Central memory CD8-positive, alpha-beta T cell (primary cell): ENCODE measurements around the gene CCT2.

ENCODE experiments used
- ATAC-seq: fragments of 150-1000 bp; cut with Tn5 transposase; replicated peaks from 2 replicates; pipeline ENCODE4 v1.10.0; 2022; ENCODE audit warnings: mild to moderate bottlenecking, moderate FRiP score, moderate number of reproducible peaks; ENCODE audit not compliant: poor library complexity, severe bottlenecking; ENCODE audit errors: extremely low read depth
- DNase-seq, 2 donors: peaks; one replicate each; pipeline ENCODE4 v3.0.0; 2021; ENCODE audit warnings: low spot score in 2 of 2
- H3K27ac Mint-ChIP-seq: one replicate; pipeline ENCODE4 v1.8.0; 2022; ENCODE audit warnings: low read depth, mild to moderate bottlenecking, moderate library complexity, mixed read lengths
- H3K27me3 Mint-ChIP-seq: one replicate; pipeline ENCODE4 v1.8.0; 2022; ENCODE audit warnings: mixed read lengths
- H3K36me3 Mint-ChIP-seq: one replicate; pipeline ENCODE4 v1.8.0; 2022; ENCODE audit warnings: mild to moderate bottlenecking, moderate library complexity, mixed read lengths; ENCODE audit not compliant: insufficient read depth
- H3K4me1 Mint-ChIP-seq: one replicate; pipeline ENCODE4 v1.8.0; 2022; ENCODE audit warnings: mixed read lengths
- H3K4me3 Mint-ChIP-seq: one replicate; pipeline ENCODE4 v1.8.0; 2022; ENCODE audit warnings: mild to moderate bottlenecking, moderate library complexity, mixed read lengths
- H3K9me3 Mint-ChIP-seq: one replicate; pipeline ENCODE4 v1.8.0; 2022; ENCODE audit warnings: mixed read lengths

The CCT2 gene

GRCh38 chr12:69569236-69569635, 16.0 kb upstream of the CCT2 start:
- Mint-ChIP-seq H3K4me1 (no peaks in the 10 kb centered on the region), H3K9me3 (no peaks in the 10 kb centered on the region), H3K27me3 (no peaks in the 10 kb centered on the region), H3K36me3 (peaks cover 19% of the 10 kb centered on the region), H3K27ac (peak overlapping the region; percentile 49), H3K4me3 (no peak overlapping the region)
- no peak for DNase-seq
- no peak for ATAC-seq

GRCh38 chr12:69570000-69570516, 15.2 kb upstream of the CCT2 start:
- H3K27ac Mint-ChIP-seq = no peak overlapping the region
- H3K27me3 Mint-ChIP-seq = no peaks in the 10 kb centered on the region
- no peak overlapping the region for H3K4me3 Mint-ChIP-seq
- H3K4me1 Mint-ChIP-seq = no peaks in the 10 kb centered on the region
- peaks cover 19% of the 10 kb centered on the region for H3K36me3 Mint-ChIP-seq
- DNase-seq (no peak), ATAC-seq (no peak)
- no peaks in the 10 kb centered on the region for H3K9me3 Mint-ChIP-seq

GRCh38 chr12:69570545-69571399, 14.5 kb upstream of the CCT2 start:
- ATAC-seq = peak; percentile 60
- Mint-ChIP-seq H3K27me3 (no peaks in the 10 kb centered on the region), H3K9me3 (no peaks in the 10 kb centered on the region), H3K27ac (no peak overlapping the region), H3K4me3 (no peak overlapping the region), H3K4me1 (no peaks in the 10 kb centered on the region), H3K36me3 (peaks cover 20% of the 10 kb centered on the region)
- DNase-seq = peak; percentile 17 to 26

GRCh38 chr12:69575346-69575745, 9.9 kb upstream of the CCT2 start:
- Mint-ChIP-seq H3K4me3 (no peak overlapping the region), H3K27me3 (no peaks in the 10 kb centered on the region), H3K9me3 (no peaks in the 10 kb centered on the region), H3K4me1 (no peaks in the 10 kb centered on the region), H3K27ac (no peak overlapping the region), H3K36me3 (peaks cover 19% of the 10 kb centered on the region)
- ATAC-seq = no peak
- DNase-seq = no peak

- ATAC-seq (no peak), DNase-seq (no peak)
- Mint-ChIP-seq H3K4me3 (no peak overlapping the region), H3K4me1 (no peaks in the 10 kb centered on the region), H3K27ac (no peak overlapping the region), H3K27me3 (no peaks in the 10 kb centered on the region), H3K9me3 (no peaks in the 10 kb centered on the region), H3K36me3 (peaks cover 6% of the 10 kb centered on the region)
Observed at GRCh38 chr12:69578283-69578682, 7.0 kb upstream of the CCT2 start.

GRCh38 chr12:69579029-69579428, 6.2 kb upstream of the CCT2 start:
- Mint-ChIP-seq H3K27me3 (no peaks in the 10 kb centered on the region), H3K9me3 (no peaks in the 10 kb centered on the region), H3K4me1 (no peaks in the 10 kb centered on the region), H3K4me3 (no peak overlapping the region), H3K27ac (no peak overlapping the region), H3K36me3 (peaks cover 4% of the 10 kb centered on the region)
- no peak for DNase-seq
- ATAC-seq = no peak

- no peak overlapping the region for H3K27ac Mint-ChIP-seq
- no peak for ATAC-seq
- no peak for DNase-seq
Observed at GRCh38 chr12:69580074-69580473, 5.2 kb upstream of the CCT2 start.

GRCh38 chr12:69583203-69583602, 2.1 kb upstream of the CCT2 start:
- H3K9me3 Mint-ChIP-seq = no peaks in the 10 kb centered on the region
- no peaks in the 10 kb centered on the region for H3K27me3 Mint-ChIP-seq
- H3K4me3 Mint-ChIP-seq = no peak overlapping the region
- no peak overlapping the region for H3K27ac Mint-ChIP-seq
- no peak for DNase-seq
- peaks cover 22% of the 10 kb centered on the region for H3K36me3 Mint-ChIP-seq
- ATAC-seq = no peak
- peaks cover 8% of the 10 kb centered on the region for H3K4me1 Mint-ChIP-seq

More at GRCh38 chr12:69580074-69580473, 5.2 kb upstream of the CCT2 start:
- Mint-ChIP-seq H3K36me3 (peaks cover 4% of the 10 kb centered on the region), H3K9me3 (no peaks in the 10 kb centered on the region), H3K4me3 (no peak overlapping the region), H3K27me3 (no peaks in the 10 kb centered on the region), H3K4me1 (no peaks in the 10 kb centered on the region)

- ATAC-seq = no peak
- Mint-ChIP-seq H3K27ac (no peak overlapping the region), H3K36me3 (peaks cover 69% of the 10 kb centered on the region), H3K4me3 (no peak overlapping the region), H3K27me3 (no peaks in the 10 kb centered on the region), H3K9me3 (no peaks in the 10 kb centered on the region), H3K4me1 (peaks cover 8% of the 10 kb centered on the region)
- DNase-seq = no peak
Observed at GRCh38 chr12:69588527-69588926, 3.3 kb downstream of the CCT2 start.

GRCh38 chr12:69589082-69589481, 3.8 kb downstream of the CCT2 start:
- H3K36me3 Mint-ChIP-seq = peaks cover 75% of the 10 kb centered on the region
- no peaks in the 10 kb centered on the region for H3K27me3 Mint-ChIP-seq
- peaks cover 8% of the 10 kb centered on the region for H3K4me1 Mint-ChIP-seq
- no peak overlapping the region for H3K4me3 Mint-ChIP-seq
- no peak overlapping the region for H3K27ac Mint-ChIP-seq
- ATAC-seq (no peak), DNase-seq (no peak)
- no peaks in the 10 kb centered on the region for H3K9me3 Mint-ChIP-seq

- H3K4me1 Mint-ChIP-seq = peaks cover 9% of the 10 kb centered on the region
- DNase-seq (no peak), ATAC-seq (no peak)
- no peaks in the 10 kb centered on the region for H3K9me3 Mint-ChIP-seq
- H3K27me3 Mint-ChIP-seq = no peaks in the 10 kb centered on the region
- H3K4me3 Mint-ChIP-seq = no peak overlapping the region
- H3K36me3 Mint-ChIP-seq = peaks cover 71% of the 10 kb centered on the region
- H3K27ac Mint-ChIP-seq = no peak overlapping the region
Observed at GRCh38 chr12:69595689-69596088, 10.4 kb downstream of the CCT2 start.

- no peaks in the 10 kb centered on the region for H3K27me3 Mint-ChIP-seq
- DNase-seq (no peak), ATAC-seq (no peak)
- no peak overlapping the region for H3K4me3 Mint-ChIP-seq
- H3K9me3 Mint-ChIP-seq = no peaks in the 10 kb centered on the region
- no peak overlapping the region for H3K27ac Mint-ChIP-seq
- H3K4me1 Mint-ChIP-seq = peaks cover 14% of the 10 kb centered on the region
- H3K36me3 Mint-ChIP-seq = peaks cover 66% of the 10 kb centered on the region
Observed at GRCh38 chr12:69598174-69598753, 13.0 kb downstream of the CCT2 start.

- no peak for DNase-seq
- peaks cover 42% of the 10 kb centered on the region for H3K36me3 Mint-ChIP-seq
- no peak for ATAC-seq
- H3K27me3 Mint-ChIP-seq = no peaks in the 10 kb centered on the region
- peaks cover 9% of the 10 kb centered on the region for H3K4me1 Mint-ChIP-seq
- no peaks in the 10 kb centered on the region for H3K9me3 Mint-ChIP-seq
- no peak overlapping the region for H3K27ac Mint-ChIP-seq
- no peak overlapping the region for H3K4me3 Mint-ChIP-seq
Observed at GRCh38 chr12:69600804-69601203, 15.5 kb downstream of the CCT2 start.
